Superior temporal gyrus (tissue), 1 donor: ENCODE measurements around the gene HOXB6.

Experiments used
- DNase-seq: peaks from one replicate; pipeline ENCODE4 v3.0.0-alpha.2; 2016; ENCODE audit errors: extremely low spot score

Gene HOXB6

GRCh38 chr17:48609759-48610281, 5.0 kb upstream of the HOXB6 start:
- DNase-seq, result no peak

- no peak for DNase-seq
These were observed 4.2 kb upstream of the HOXB6 start for GRCh38 chr17:48609033-48609432.

GRCh38 chr17:48608494-48608834, 3.7 kb upstream of the HOXB6 start:
- no peak for DNase-seq

GRCh38 chr17:48606892-48607614, 2.3 kb upstream of the HOXB6 start:
- no peak for DNase-seq

- DNase-seq, result no peak
These were observed 1.5 kb upstream of the HOXB6 start for GRCh38 chr17:48605991-48606891.

- DNase-seq, result no peak
These were observed 678 bp upstream of the HOXB6 start for GRCh38 chr17:48605409-48605919.

- no peak for DNase-seq
These were observed 622 bp downstream of the HOXB6 start for GRCh38 chr17:48603959-48604769.

- no peak for DNase-seq
These were observed 3.0 kb downstream of the HOXB6 start for GRCh38 chr17:48601539-48602425.

- DNase-seq, result no peak
These were observed 3.6 kb downstream of the HOXB6 start for GRCh38 chr17:48601207-48601538.

GRCh38 chr17:48600244-48601098, 4.3 kb downstream of the HOXB6 start:
- no peak for DNase-seq

GRCh38 chr17:48599354-48599753, 5.4 kb downstream of the HOXB6 start:
- no peak for DNase-seq

- DNase-seq, result no peak
These were observed 6.0 kb downstream of the HOXB6 start for GRCh38 chr17:48598736-48599135.

- no peak for DNase-seq
These were observed 6.8 kb downstream of the HOXB6 start for GRCh38 chr17:48597778-48598631.

- DNase-seq, result no peak
These were observed 7.3 kb downstream of the HOXB6 start for GRCh38 chr17:48597528-48597777.

GRCh38 chr17:48596735-48597527, 7.9 kb downstream of the HOXB6 start:
- DNase-seq, result no peak

- no peak for DNase-seq
These were observed 8.6 kb downstream of the HOXB6 start for GRCh38 chr17:48596000-48596734.

GRCh38 chr17:48595278-48595999, 9.3 kb downstream of the HOXB6 start:
- no peak for DNase-seq
